ENCODE results near the gene VASH1.

GRCh38 chr14:76769636-76770292 lies 8.5 kb downstream of the VASH1 start:
- TF ChIP-seq POLR2AphosphoS5 (IDR thresholded peaks at IDR 0.05; ENCODE audit: low read depth, low read length): no peak
- TF ChIP-seq SPI1 (IDR thresholded peaks at IDR 0.05; ENCODE audit: low read depth, low read length): no peak
- no peak for TF ChIP-seq POU2F2 (IDR thresholded peaks at IDR 0.05; ENCODE audit: low read depth, low read length)
- TF ChIP-seq TAF1 (IDR thresholded peaks at IDR 0.05; ENCODE audit: low read depth, low read length): no peak
- no peak for TF ChIP-seq POLR2A (IDR thresholded peaks at IDR 0.05; ENCODE audit: low read depth, low read length)
- TF ChIP-seq PAX5 (IDR thresholded peaks at IDR 0.05; ENCODE audit: insufficient read depth, low read length, severe bottlenecking): no peak

Measured in GM12891 (cell line).